ENCODE results near the gene NPSR1.

DNA sequence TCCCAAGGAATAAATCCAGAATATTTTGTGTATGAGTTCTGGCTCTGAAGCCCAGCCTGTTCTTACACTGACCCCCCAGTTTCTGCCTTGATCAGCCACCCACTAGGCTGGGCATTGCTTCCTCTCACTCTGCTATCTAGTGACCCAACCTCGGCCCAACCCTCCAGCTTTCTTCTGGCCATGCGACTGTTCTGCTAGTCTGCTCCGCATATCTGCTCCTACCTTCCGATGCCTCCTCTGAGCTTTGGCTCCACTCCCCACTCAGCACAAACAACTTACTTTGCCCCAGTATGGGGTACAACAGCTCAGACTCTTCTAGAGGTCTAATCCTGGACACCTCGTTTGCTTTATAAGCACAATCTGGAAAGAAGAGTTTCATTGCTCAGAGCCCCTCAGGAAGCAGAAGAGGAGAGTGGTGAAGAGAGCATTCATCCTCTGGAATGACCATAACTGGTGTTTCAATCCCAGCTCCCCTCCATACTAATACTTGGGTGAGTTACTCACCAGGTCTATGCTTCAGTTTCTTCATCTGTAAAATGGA, 99.6 kb downstream of the NPSR1 start:
- TF ChIP-seq ZC3H10 (CRISPR knock-in tag; IDR thresholded peaks at IDR 0.05), result no peak
- TF ChIP-seq SNAI2 (CRISPR knock-in tag; IDR thresholded peaks at IDR 0.05), result no peak
- no peak for TF ChIP-seq CSRNP3 (CRISPR knock-in tag; IDR thresholded peaks at IDR 0.05)
- no peak for TF ChIP-seq ARNTL (CRISPR knock-in tag; IDR thresholded peaks at IDR 0.05; ENCODE audit: borderline replicate concordance, low read depth)
- no peak for TF ChIP-seq ZFP30 (CRISPR knock-in tag; IDR thresholded peaks at IDR 0.05)
- TF ChIP-seq ISL1 (CRISPR knock-in tag; IDR thresholded peaks at IDR 0.05), result no peak
- no peak for TF ChIP-seq TOX (CRISPR knock-in tag; IDR thresholded peaks at IDR 0.05; ENCODE audit: borderline replicate concordance)
- no peak for TF ChIP-seq ZNF8 (CRISPR knock-in tag; IDR thresholded peaks at IDR 0.05)
- TF ChIP-seq PPARA (CRISPR knock-in tag; IDR thresholded peaks at IDR 0.05; ENCODE audit: borderline replicate concordance), result no peak
- TF ChIP-seq, protein P1, sequence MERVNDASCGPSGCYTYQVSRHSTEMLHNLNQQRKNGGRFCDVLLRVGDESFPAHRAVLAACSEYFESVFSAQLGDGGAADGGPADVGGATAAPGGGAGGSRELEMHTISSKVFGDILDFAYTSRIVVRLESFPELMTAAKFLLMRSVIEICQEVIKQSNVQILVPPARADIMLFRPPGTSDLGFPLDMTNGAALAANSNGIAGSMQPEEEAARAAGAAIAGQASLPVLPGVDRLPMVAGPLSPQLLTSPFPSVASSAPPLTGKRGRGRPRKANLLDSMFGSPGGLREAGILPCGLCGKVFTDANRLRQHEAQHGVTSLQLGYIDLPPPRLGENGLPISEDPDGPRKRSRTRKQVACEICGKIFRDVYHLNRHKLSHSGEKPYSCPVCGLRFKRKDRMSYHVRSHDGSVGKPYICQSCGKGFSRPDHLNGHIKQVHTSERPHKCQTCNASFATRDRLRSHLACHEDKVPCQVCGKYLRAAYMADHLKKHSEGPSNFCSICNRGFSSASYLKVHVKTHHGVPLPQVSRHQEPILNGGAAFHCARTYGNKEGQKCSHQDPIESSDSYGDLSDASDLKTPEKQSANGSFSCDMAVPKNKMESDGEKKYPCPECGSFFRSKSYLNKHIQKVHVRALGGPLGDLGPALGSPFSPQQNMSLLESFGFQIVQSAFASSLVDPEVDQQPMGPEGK (CRISPR knock-in tag; IDR thresholded peaks at IDR 0.05; ENCODE audit: borderline replicate concordance), result no peak
- TF ChIP-seq, protein P2, sequence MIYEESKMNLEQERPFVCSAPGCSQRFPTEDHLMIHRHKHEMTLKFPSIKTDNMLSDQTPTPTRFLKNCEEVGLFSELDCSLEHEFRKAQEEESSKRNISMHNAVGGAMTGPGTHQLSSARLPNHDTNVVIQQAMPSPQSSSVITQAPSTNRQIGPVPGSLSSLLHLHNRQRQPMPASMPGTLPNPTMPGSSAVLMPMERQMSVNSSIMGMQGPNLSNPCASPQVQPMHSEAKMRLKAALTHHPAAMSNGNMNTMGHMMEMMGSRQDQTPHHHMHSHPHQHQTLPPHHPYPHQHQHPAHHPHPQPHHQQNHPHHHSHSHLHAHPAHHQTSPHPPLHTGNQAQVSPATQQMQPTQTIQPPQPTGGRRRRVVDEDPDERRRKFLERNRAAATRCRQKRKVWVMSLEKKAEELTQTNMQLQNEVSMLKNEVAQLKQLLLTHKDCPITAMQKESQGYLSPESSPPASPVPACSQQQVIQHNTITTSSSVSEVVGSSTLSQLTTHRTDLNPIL (CRISPR knock-in tag; IDR thresholded peaks at IDR 0.05; ENCODE audit: low read depth), result no peak
- TF ChIP-seq ZNF565 (CRISPR knock-in tag; conservative IDR thresholded peaks at IDR 0.05; ENCODE audit: low read depth), result no peak
- TF ChIP-seq TSHZ2 (CRISPR knock-in tag; IDR thresholded peaks at IDR 0.05), result no peak

All from SK-N-SH treated with all-trans-retinoic acid at 6 μM for 48 hours (cell line).